ENCODE measurements around the gene NMRAL1.
A peak's percentile ranks its signal among the peaks of the same experiment; 100 is the strongest.

Gene NMRAL1

GRCh38 chr16:4416200-4417032, 58.0 kb downstream of the NMRAL1 start, which contains the start of gene CORO7:
Gene CORO7, minus strand, starts transcription at chr16:4416596. Its CDS starts 78 bp downstream, at chr16:4416518.
- TF ChIP-seq, protein P1, sequence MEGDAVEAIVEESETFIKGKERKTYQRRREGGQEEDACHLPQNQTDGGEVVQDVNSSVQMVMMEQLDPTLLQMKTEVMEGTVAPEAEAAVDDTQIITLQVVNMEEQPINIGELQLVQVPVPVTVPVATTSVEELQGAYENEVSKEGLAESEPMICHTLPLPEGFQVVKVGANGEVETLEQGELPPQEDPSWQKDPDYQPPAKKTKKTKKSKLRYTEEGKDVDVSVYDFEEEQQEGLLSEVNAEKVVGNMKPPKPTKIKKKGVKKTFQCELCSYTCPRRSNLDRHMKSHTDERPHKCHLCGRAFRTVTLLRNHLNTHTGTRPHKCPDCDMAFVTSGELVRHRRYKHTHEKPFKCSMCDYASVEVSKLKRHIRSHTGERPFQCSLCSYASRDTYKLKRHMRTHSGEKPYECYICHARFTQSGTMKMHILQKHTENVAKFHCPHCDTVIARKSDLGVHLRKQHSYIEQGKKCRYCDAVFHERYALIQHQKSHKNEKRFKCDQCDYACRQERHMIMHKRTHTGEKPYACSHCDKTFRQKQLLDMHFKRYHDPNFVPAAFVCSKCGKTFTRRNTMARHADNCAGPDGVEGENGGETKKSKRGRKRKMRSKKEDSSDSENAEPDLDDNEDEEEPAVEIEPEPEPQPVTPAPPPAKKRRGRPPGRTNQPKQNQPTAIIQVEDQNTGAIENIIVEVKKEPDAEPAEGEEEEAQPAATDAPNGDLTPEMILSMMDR (IDR thresholded peaks at IDR 0.05; ENCODE audit: low read depth, low read length): no peak
- TF ChIP-seq, protein P2, sequence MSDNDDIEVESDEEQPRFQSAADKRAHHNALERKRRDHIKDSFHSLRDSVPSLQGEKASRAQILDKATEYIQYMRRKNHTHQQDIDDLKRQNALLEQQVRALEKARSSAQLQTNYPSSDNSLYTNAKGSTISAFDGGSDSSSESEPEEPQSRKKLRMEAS (IDR thresholded peaks at IDR 0.05; ENCODE audit: low read depth, low read length): peak; percentile 96
- TF ChIP-seq POLR2A (IDR thresholded peaks at IDR 0.05; ENCODE audit: extremely low read depth, insufficient read length): peak; percentile 69
- peak within 1 kb of the TSS; percentile 86 for H3K4me3 ChIP-seq (ENCODE audit: low read depth, low read length)
- DNase-seq (ENCODE audit: low read depth): peak; percentile 94

GRCh38 chr16:4415538-4416199, 58.8 kb downstream of the NMRAL1 start:
- peak; percentile 49 for TF ChIP-seq POLR2A (IDR thresholded peaks at IDR 0.05; ENCODE audit: extremely low read depth, insufficient read length)
- TF ChIP-seq, protein P2 (IDR thresholded peaks at IDR 0.05; ENCODE audit: low read depth, low read length): no peak; the same call in 1 of the 2 replicates
- no peak; the same call in none of the 2 replicates for TF ChIP-seq MYC (IDR thresholded peaks at IDR 0.05; ENCODE audit: low read depth, low read length)
- TF ChIP-seq, protein P1 (IDR thresholded peaks at IDR 0.05; ENCODE audit: low read depth, low read length): no peak
- DNase-seq (ENCODE audit: low read depth): peak; percentile 90
- peak overlapping the region; percentile 86 for H3K4me3 ChIP-seq (ENCODE audit: low read depth, low read length)

DNA sequence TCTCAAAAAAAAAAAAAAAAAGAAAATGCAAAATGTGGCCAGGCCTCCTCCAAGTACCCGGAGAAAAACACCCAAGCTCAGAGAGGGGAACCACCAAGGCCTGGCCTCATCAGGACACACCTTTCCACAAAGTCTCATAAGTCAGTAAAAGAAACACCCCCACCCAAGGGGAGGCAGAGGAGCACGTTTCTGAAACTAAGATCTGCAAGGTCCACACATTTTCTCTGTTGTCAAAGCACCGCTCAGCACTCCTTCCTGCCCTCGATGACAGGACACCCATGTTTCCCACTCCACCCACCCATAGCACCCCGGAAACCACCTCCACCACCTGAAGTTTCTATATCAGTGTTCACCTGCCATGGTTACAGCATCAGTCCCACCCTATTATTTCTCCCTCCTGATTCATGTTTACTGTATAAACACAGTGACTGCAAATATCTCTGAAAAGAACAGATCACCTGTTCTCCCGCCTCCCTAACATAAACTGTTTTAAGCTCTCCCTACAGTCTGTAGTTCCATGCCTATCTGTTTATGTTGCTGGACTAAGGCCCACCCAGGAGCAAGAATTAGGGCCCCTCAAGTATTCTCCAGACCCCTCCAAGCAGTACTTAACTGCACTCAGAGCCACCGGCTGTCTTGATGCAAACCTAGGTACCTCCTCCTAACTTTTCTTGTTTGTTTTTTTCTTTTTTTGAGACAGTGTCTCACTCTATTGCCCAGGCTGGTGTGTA, 60.1 kb downstream of the NMRAL1 start:
- no peak for DNase-seq (ENCODE audit: low read depth)
- H3K4me3 ChIP-seq (ENCODE audit: low read depth, low read length): peak overlapping the region; percentile 86
- TF ChIP-seq, protein P1 (IDR thresholded peaks at IDR 0.05; ENCODE audit: low read depth, low read length): no peak
- no peak for TF ChIP-seq POLR2A (IDR thresholded peaks at IDR 0.05; ENCODE audit: extremely low read depth, insufficient read length)
- TF ChIP-seq MYC (IDR thresholded peaks at IDR 0.05; ENCODE audit: low read depth, low read length): no peak
- TF ChIP-seq, protein P2 (IDR thresholded peaks at IDR 0.05; ENCODE audit: low read depth, low read length): no peak

- TF ChIP-seq, protein P2 (IDR thresholded peaks at IDR 0.05; ENCODE audit: low read depth, low read length): no peak
- TF ChIP-seq POLR2A (IDR thresholded peaks at IDR 0.05; ENCODE audit: extremely low read depth, insufficient read length): no peak
- TF ChIP-seq, protein P1 (IDR thresholded peaks at IDR 0.05; ENCODE audit: low read depth, low read length): no peak
- TF ChIP-seq MYC (IDR thresholded peaks at IDR 0.05; ENCODE audit: low read depth, low read length): no peak
- H3K4me3 ChIP-seq (ENCODE audit: low read depth, low read length): no peak overlapping the region
- DNase-seq (ENCODE audit: low read depth): no peak
Measured at GRCh38 chr16:4412854-4413253, 61.6 kb downstream of the NMRAL1 start.

DNA sequence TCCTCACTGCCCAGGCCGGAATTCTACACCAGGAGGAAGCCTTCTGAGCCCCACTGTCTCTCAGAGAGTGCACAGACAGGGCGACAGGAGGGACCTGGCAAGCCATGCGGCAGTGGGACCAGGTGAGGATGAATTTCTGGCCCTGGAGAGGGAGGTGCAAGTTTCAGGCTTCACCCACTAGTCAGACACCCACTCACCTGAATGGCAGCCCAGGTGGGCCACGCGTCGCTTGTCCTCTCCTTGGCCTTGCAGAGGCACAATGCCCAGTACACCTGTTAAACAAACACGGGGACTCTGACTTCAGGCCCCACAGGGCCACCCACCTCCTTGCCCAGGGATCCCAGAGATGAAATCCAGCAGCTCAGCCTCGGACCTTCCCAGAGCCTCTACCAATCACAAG, 62.3 kb downstream of the NMRAL1 start:
- H3K4me3 ChIP-seq (ENCODE audit: low read depth, low read length): no peak overlapping the region
- TF ChIP-seq POLR2A (IDR thresholded peaks at IDR 0.05; ENCODE audit: extremely low read depth, insufficient read length) (no peak), MYC (IDR thresholded peaks at IDR 0.05; ENCODE audit: low read depth, low read length) (no peak)
- TF ChIP-seq, protein P1 (IDR thresholded peaks at IDR 0.05; ENCODE audit: low read depth, low read length): no peak
- no peak for DNase-seq (ENCODE audit: low read depth)
